Astrocyte (in vitro differentiated cells and primary cell): Measurements from ENCODE around the gene ZBTB8OS. TPM values are rescaled to one million over a fixed set of nuclear protein-coding genes. Genes with fewer than 3 reads are reported as not detected.
A peak's percentile ranks its signal among the peaks of the same experiment; 100 is the strongest.

Source experiments
- DNase-seq: peaks from one replicate; pipeline ENCODE4 v3.0.0-alpha.2; 2010; ENCODE audit warnings: low read depth
- FAIRE-seq: peaks from 2 replicates; lab custom pipeline; 2011; peaks lifted over from hg19 to GRCh38; lab: Jason Lieb, UNC
- H2AFZ ChIP-seq: 2 replicates; pipeline ENCODE4 v1.6.0; 2012; ENCODE audit warnings: low read depth, low read length, inconsistent platforms
- H3K27ac ChIP-seq: 2 replicates; pipeline ENCODE4 v1.5.1; 2011; ENCODE audit warnings: low read depth, low read length, inconsistent platforms
- H3K27me3 ChIP-seq: 2 replicates; pipeline ENCODE4 v1.6.0; 2011; ENCODE audit warnings: low read length, inconsistent platforms; ENCODE audit not compliant: insufficient read depth
- H3K36me3 ChIP-seq: 2 replicates; pipeline ENCODE4 v1.5.1; 2011; ENCODE audit warnings: low read length, inconsistent platforms; ENCODE audit not compliant: insufficient read depth
- H3K4me1 ChIP-seq: 2 replicates; pipeline ENCODE4 v1.5.1; 2011; ENCODE audit warnings: low read length, inconsistent platforms; ENCODE audit not compliant: insufficient read depth
- H3K4me2 ChIP-seq: 2 replicates; pipeline ENCODE4 v1.6.0; 2012; ENCODE audit warnings: low read length, inconsistent platforms
- H3K4me3 ChIP-seq: 2 replicates; pipeline ENCODE4 v1.5.1; 2011; ENCODE audit warnings: low read depth, mild to moderate bottlenecking, low read length, inconsistent platforms; ENCODE audit not compliant: insufficient read depth
- H3K79me2 ChIP-seq: 2 replicates; pipeline ENCODE4 v1.6.0; 2012; ENCODE audit warnings: mild to moderate bottlenecking, low read length, inconsistent platforms; ENCODE audit not compliant: insufficient read depth
- H3K9ac ChIP-seq: 2 replicates; pipeline ENCODE4 v1.6.0; 2012; ENCODE audit warnings: mild to moderate bottlenecking, low read length, inconsistent platforms
- H3K9me3 ChIP-seq: 2 replicates; pipeline ENCODE4 v1.5.1; 2012; ENCODE audit warnings: low read depth, mild to moderate bottlenecking, low read length, inconsistent platforms; ENCODE audit not compliant: insufficient read depth
- H4K20me1 ChIP-seq: 2 replicates; pipeline ENCODE4 v1.6.0; 2012; ENCODE audit warnings: low read length, inconsistent platforms; ENCODE audit not compliant: insufficient read depth
- H3K27ac Mint-ChIP-seq: one replicate; pipeline ENCODE4 v1.8.0; 2021; ENCODE audit warnings: mild to moderate bottlenecking, mixed read lengths; ENCODE audit not compliant: unreplicated experiment
- H3K27me3 Mint-ChIP-seq: one replicate; pipeline ENCODE4 v1.8.0; 2021; ENCODE audit warnings: low read depth, mixed read lengths; ENCODE audit not compliant: unreplicated experiment
- H3K36me3 Mint-ChIP-seq: one replicate; pipeline ENCODE4 v1.8.0; 2021; ENCODE audit warnings: low read depth, mixed read lengths; ENCODE audit not compliant: unreplicated experiment
- H3K4me1 Mint-ChIP-seq: one replicate; pipeline ENCODE4 v1.8.0; 2021; ENCODE audit warnings: low read depth, mixed read lengths; ENCODE audit not compliant: unreplicated experiment
- H3K4me3 Mint-ChIP-seq: one replicate; pipeline ENCODE4 v1.8.0; 2021; ENCODE audit warnings: mild to moderate bottlenecking, moderate library complexity, mixed read lengths; ENCODE audit not compliant: unreplicated experiment
- H3K9me3 Mint-ChIP-seq: one replicate; pipeline ENCODE4 v1.8.0; 2021; ENCODE audit warnings: mild to moderate bottlenecking, mixed read lengths; ENCODE audit not compliant: unreplicated experiment
- EZH2 ChIP-seq: IDR thresholded peaks from 2 replicates; pipeline ENCODE4 v1.6.1; 2012; ENCODE audit warnings: mild to moderate bottlenecking, low read length, inconsistent platforms; ENCODE audit not compliant: insufficient read depth
- total RNA-seq: library from RNA; stranded (reverse); gene quantifications from 2 replicates; pipeline ENCODE4 v1.2.1, GENCODE V29; 2021
- TF ChIP-seq, protein P1 (sequence below): IDR thresholded peaks from 2 replicates; pipeline ENCODE4 v1.5.1; 2011; ENCODE audit warnings: low read depth, mild to moderate bottlenecking, inconsistent platforms, low read length, moderate library complexity; ENCODE audit not compliant: insufficient read depth

The ZBTB8OS gene
- total RNA-seq, 1 donor from 2014 or later = 60.4 TPM

DNA sequence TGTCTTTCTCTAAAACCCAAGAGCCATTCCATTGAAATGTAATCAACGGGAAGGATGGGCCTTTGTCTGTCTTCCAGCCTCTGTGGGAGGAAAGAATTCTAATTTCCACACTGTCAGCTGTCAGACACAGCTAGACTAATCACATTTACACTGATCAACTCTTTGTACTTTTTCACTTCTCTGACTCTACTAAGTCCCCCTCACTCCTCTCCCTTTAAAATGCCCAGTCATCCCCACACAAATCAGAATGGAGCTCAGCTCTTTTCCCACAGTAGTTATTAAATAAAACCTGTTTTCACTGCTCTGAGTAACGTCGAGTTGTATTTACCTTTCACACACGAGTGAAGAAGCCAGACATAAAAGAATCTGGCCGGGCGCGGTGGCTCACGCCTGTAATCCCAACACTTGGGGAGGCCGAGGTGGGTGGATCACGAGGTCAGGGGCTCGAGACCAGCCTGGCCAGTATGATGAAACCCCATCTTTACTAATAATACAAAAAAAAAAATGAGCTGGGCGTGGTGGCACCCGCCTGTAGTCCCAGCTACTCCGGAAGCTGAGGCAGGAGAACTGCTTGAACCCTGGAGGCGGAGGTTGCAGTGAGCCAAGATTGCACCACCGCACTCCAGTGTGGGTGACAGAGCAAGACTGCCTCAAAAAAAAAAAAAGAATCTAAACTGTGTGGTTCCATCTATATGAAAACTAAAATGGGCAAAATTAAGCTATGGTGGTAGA is 13.3 kb downstream of the ZBTB8OS start:
- Histone ChIP-seq H3K79me2 (peaks cover 58% of the 10 kb centered on the region), H3K4me2 (no peak overlapping the region), H3K4me3 (no peak overlapping the region), H3K36me3 (peaks cover 6% of the 10 kb centered on the region), H3K27me3 (no peaks in the 10 kb centered on the region), H3K9me3 (no peaks in the 10 kb centered on the region), H4K20me1 (peaks cover 15% of the 10 kb centered on the region), H3K4me1 (no peaks in the 10 kb centered on the region), H2AFZ (no peak overlapping the region), H3K9ac (no peak overlapping the region), H3K27ac (no peak overlapping the region)
- H3K27ac Mint-ChIP-seq = peak overlapping the region; percentile 83
- H3K27me3 Mint-ChIP-seq = no peaks in the 10 kb centered on the region
- H3K36me3 Mint-ChIP-seq = peaks cover 7% of the 10 kb centered on the region
- TF ChIP-seq, protein P1, sequence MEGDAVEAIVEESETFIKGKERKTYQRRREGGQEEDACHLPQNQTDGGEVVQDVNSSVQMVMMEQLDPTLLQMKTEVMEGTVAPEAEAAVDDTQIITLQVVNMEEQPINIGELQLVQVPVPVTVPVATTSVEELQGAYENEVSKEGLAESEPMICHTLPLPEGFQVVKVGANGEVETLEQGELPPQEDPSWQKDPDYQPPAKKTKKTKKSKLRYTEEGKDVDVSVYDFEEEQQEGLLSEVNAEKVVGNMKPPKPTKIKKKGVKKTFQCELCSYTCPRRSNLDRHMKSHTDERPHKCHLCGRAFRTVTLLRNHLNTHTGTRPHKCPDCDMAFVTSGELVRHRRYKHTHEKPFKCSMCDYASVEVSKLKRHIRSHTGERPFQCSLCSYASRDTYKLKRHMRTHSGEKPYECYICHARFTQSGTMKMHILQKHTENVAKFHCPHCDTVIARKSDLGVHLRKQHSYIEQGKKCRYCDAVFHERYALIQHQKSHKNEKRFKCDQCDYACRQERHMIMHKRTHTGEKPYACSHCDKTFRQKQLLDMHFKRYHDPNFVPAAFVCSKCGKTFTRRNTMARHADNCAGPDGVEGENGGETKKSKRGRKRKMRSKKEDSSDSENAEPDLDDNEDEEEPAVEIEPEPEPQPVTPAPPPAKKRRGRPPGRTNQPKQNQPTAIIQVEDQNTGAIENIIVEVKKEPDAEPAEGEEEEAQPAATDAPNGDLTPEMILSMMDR = no peak
- TF ChIP-seq EZH2 = no peak
- no peak for FAIRE-seq
- DNase-seq = peak; percentile 27
- H3K4me3 Mint-ChIP-seq = peak overlapping the region; percentile 2
- H3K9me3 Mint-ChIP-seq = no peaks in the 10 kb centered on the region
- H3K4me1 Mint-ChIP-seq = peaks cover 10% of the 10 kb centered on the region

- Mint-ChIP-seq H3K9me3 (no peaks in the 10 kb centered on the region), H3K27ac (peak overlapping the region; percentile 78), H3K4me3 (no peak overlapping the region), H3K4me1 (peaks cover 10% of the 10 kb centered on the region), H3K27me3 (no peaks in the 10 kb centered on the region), H3K36me3 (peaks cover 7% of the 10 kb centered on the region)
- TF ChIP-seq, protein P1 = no peak
- TF ChIP-seq EZH2 = no peak
- H4K20me1 ChIP-seq = peaks cover 15% of the 10 kb centered on the region
- no peak overlapping the region for H3K27ac ChIP-seq
- no peak for DNase-seq
- peaks cover 54% of the 10 kb centered on the region for H3K79me2 ChIP-seq
- H3K4me1 ChIP-seq = no peaks in the 10 kb centered on the region
- H3K27me3 ChIP-seq = no peaks in the 10 kb centered on the region
- FAIRE-seq = no peak
- no peak overlapping the region for H3K9ac ChIP-seq
- no peaks in the 10 kb centered on the region for H3K9me3 ChIP-seq
- H3K4me3 ChIP-seq = no peak overlapping the region
- no peak overlapping the region for H3K4me2 ChIP-seq
- no peak overlapping the region for H2AFZ ChIP-seq
- H3K36me3 ChIP-seq = peaks cover 6% of the 10 kb centered on the region
Observed at GRCh38 chr1:32635508-32636277, 14.7 kb downstream of the ZBTB8OS start.
